ENCODE results near the gene FAM13C. TPM values are rescaled to one million over a fixed set of nuclear protein-coding genes. Genes with fewer than 3 reads are reported as not detected.

FAM13C gene
- total and polyA plus RNA-seq, 9 of the 15 experiments (the other 6 are each of a cell fraction or from before 2014, with no cell fraction given), result not detected

DNA sequence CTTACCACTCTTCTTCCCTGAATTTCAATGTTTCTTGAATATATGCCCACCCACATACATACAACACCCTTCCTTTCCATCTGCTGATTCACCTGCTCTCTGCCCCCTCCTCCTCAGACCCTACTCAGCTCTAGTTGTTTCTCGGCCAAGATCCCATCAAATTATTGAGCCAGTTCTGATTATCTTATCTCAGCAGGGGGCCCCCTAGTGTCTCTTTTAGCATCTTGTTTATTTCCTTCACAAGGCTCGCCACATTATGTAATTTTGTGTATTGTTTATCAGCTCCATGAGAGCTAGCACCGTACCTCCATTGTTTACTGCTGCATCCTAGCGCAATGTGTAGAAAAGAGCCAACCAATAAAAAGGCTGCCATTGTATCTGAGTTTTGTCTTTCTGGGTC lies 71.9 kb downstream of the FAM13C start (continued):
- TF ChIP-seq, protein P1, sequence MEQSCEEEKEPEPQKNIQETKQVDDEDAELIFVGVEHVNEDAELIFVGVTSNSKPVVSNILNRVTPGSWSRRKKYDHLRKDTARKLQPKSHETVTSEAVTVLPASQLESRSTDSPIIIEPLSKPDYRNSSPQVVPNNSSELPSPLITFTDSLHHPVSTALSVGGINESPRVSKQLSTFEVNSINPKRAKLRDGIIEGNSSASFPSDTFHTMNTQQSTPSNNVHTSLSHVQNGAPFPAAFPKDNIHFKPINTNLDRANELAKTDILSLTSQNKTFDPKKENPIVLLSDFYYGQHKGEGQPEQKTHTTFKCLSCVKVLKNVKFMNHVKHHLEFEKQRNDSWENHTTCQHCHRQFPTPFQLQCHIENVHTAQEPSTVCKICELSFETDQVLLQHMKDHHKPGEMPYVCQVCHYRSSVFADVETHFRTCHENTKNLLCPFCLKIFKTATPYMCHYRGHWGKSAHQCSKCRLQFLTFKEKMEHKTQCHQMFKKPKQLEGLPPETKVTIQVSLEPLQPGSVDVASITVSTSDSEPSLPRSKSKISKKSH (CRISPR knock-in tag; IDR thresholded peaks at IDR 0.05), result no peak
- TF ChIP-seq, protein P2, sequence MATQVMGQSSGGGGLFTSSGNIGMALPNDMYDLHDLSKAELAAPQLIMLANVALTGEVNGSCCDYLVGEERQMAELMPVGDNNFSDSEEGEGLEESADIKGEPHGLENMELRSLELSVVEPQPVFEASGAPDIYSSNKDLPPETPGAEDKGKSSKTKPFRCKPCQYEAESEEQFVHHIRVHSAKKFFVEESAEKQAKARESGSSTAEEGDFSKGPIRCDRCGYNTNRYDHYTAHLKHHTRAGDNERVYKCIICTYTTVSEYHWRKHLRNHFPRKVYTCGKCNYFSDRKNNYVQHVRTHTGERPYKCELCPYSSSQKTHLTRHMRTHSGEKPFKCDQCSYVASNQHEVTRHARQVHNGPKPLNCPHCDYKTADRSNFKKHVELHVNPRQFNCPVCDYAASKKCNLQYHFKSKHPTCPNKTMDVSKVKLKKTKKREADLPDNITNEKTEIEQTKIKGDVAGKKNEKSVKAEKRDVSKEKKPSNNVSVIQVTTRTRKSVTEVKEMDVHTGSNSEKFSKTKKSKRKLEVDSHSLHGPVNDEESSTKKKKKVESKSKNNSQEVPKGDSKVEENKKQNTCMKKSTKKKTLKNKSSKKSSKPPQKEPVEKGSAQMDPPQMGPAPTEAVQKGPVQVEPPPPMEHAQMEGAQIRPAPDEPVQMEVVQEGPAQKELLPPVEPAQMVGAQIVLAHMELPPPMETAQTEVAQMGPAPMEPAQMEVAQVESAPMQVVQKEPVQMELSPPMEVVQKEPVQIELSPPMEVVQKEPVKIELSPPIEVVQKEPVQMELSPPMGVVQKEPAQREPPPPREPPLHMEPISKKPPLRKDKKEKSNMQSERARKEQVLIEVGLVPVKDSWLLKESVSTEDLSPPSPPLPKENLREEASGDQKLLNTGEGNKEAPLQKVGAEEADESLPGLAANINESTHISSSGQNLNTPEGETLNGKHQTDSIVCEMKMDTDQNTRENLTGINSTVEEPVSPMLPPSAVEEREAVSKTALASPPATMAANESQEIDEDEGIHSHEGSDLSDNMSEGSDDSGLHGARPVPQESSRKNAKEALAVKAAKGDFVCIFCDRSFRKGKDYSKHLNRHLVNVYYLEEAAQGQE (IDR thresholded peaks at IDR 0.05; ENCODE audit: borderline replicate concordance), result no peak
- TF ChIP-seq, protein P2 (CRISPR knock-in tag; IDR thresholded peaks at IDR 0.05; ENCODE audit: low read depth), result no peak
